IPS DF 6.9 (cell line): Measurements from ENCODE around the gene CPNE5.
"Not testable (repeated sequence)": the region's sequence is repeated elsewhere in the genome, so short reads cannot be mapped to it uniquely, and the experiment has no call there.

Experiments
- DNase-seq: peaks from one replicate; pipeline ENCODE4 v3.0.0-alpha.2; 2013; ENCODE audit warnings: low read depth, low spot score
- H3K27ac ChIP-seq: one replicate; pipeline ENCODE4 v1.5.1; 2013; ENCODE audit warnings: low read length, control low read depth
- H3K27me3 ChIP-seq: 2 replicates; pipeline ENCODE4 v1.6.1; 2013; ENCODE audit warnings: mild to moderate bottlenecking, low read length; ENCODE audit not compliant: control insufficient read depth, insufficient read depth
- H3K36me3 ChIP-seq: 2 replicates; pipeline ENCODE4 v1.6.1; 2013; ENCODE audit warnings: low read length; ENCODE audit not compliant: control insufficient read depth, insufficient read depth
- H3K4me1 ChIP-seq: 2 replicates; pipeline ENCODE4 v1.6.1; 2013; ENCODE audit warnings: low read length; ENCODE audit not compliant: control insufficient read depth, insufficient read depth
- H3K4me3 ChIP-seq: 2 replicates; pipeline ENCODE4 v1.5.1; 2013; ENCODE audit warnings: mild to moderate bottlenecking, low read length
- H3K9me3 ChIP-seq: 2 replicates; pipeline ENCODE4 v1.6.1; 2013; ENCODE audit warnings: low read length, inconsistent platforms; ENCODE audit not compliant: control insufficient read depth, insufficient read depth
- WGBS: extraction: QIAGEN DNeasy Blood & Tissue Kit; methylation state at CpG from one replicate; pipeline ENCODE4 v1.1.7; 2013; ENCODE audit warnings: mixed read lengths, missing lambda C conversion rate; ENCODE audit not compliant: insufficient read length, insufficient coverage; 5-methylcytosine and 5-hydroxymethylcytosine counted together

CPNE5 gene

GRCh38 chr6:36715469-36715868 is 123.8 kb downstream of the CPNE5 start:
- no peak overlapping the region for H3K4me3 ChIP-seq
- no peak for DNase-seq
- no CpG with 5 or more reads among the region's 7 CpGs for WGBS

DNA sequence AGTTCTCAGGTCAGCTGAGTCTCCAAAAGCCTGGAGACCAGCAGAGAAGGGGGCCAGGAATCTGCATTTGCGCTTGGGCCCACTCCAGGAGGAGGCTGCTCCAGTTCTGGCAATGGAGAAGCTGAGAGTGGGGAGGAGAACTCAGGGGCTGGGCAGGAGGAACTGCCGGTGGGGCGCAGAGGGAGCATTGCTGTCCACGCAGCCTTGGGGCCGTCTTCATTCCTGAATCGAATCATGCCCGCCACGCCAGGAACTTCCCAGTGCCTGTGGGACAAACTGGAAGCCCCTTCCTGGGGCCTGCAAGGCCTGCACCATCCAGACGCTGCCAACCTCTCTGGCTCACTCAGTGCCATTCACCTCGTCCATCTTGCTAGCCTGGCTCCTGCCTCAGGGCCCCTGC is 124.7 kb downstream of the CPNE5 start:
- Histone ChIP-seq H3K36me3 (no peaks in the 10 kb centered on the region), H3K27me3 (no peaks in the 10 kb centered on the region), H3K4me3 (no peak overlapping the region), H3K4me1 (no peaks in the 10 kb centered on the region; the same call in 1 of the 2 replicates), H3K27ac (no peak overlapping the region), H3K9me3 (no peaks in the 10 kb centered on the region)
- no CpG with 5 or more reads among the region's 10 CpGs for WGBS
- no peak for DNase-seq

More at GRCh38 chr6:36715469-36715868, 123.8 kb downstream of the CPNE5 start:
- no peaks in the 10 kb centered on the region; the same call in 1 of the 2 replicates for H3K4me1 ChIP-seq
- no peaks in the 10 kb centered on the region for H3K27me3 ChIP-seq
- no peaks in the 10 kb centered on the region for H3K9me3 ChIP-seq
- H3K36me3 ChIP-seq = no peaks in the 10 kb centered on the region
- no peak overlapping the region for H3K27ac ChIP-seq

DNA sequence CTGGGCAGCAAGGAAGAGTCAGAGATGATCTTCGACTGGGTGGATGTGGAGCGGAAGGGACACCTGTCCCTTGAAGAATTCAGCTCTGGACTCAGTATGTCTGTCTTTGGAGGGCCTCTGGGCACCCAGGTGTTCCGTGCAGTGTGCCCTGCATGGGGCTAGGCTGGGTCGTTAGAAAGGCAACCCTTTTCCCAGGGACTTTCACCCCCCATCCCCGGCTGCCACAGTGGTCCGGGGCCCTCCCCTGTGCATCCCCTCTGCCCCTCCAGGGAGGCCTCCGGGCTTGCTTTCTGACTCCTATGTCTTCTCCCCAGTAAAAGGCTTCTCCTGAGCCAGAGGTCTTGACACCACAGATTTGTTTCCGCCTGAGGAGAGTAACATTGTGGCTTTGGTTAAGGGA is 125.4 kb downstream of the CPNE5 start:
- Histone ChIP-seq H3K27me3 (no peaks in the 10 kb centered on the region), H3K36me3 (no peaks in the 10 kb centered on the region), H3K27ac (no peak overlapping the region), H3K4me3 (no peak overlapping the region), H3K4me1 (no peaks in the 10 kb centered on the region; the same call in 1 of the 2 replicates), H3K9me3 (no peaks in the 10 kb centered on the region)
- no CpG with 5 or more reads among the region's 8 CpGs for WGBS
- no peak for DNase-seq

DNA sequence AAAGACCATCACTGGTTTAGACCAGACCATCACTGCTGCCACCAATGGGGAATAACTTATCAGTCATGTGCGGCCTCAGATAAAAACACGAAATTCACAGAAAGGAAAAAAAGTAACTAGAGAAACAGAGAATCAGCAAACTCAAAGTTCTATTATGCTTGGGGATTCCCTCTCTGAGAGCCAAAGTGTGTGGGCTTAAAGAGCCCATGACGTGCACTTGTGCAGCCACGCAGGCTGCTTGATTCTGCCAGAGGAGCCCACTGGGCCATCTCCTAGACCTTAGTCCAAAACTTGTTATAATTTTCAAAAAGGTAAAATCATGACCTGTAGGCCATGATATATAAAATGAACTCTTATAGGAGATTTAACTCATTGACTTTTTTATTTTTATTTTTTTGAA is 126.4 kb downstream of the CPNE5 start:
- Histone ChIP-seq H3K27me3 (no peaks in the 10 kb centered on the region), H3K27ac (no peak overlapping the region), H3K4me1 (no peaks in the 10 kb centered on the region; the same call in 1 of the 2 replicates), H3K4me3 (no peak overlapping the region), H3K36me3 (no peaks in the 10 kb centered on the region), H3K9me3 (no peaks in the 10 kb centered on the region)
- DNase-seq = no peak
- WGBS = no CpG with 5 or more reads among the region's 4 CpGs

DNA sequence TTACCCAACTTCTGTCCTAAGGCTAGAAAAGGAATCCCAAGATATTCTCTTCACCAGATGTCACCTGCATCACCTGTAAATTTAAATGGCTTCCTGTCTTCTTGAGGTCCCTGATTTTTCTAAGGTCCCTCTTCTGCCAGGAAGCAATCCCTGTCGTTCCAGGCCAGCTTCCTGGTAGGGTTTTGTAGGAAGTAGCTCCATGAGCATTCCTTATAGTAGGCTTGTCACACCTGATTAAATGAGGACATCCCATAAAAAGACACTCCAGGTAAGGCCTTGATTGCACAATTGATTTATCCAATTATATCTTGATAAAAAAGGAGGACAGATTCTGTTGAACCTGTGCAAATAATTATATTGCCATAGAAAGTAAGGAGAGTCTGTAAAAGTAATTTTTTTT is 132.9 kb downstream of the CPNE5 start:
- Histone ChIP-seq H3K27me3 (no peaks in the 10 kb centered on the region), H3K27ac (no peak overlapping the region), H3K4me1 (no peaks in the 10 kb centered on the region), H3K9me3 (no peaks in the 10 kb centered on the region), H3K4me3 (no peak overlapping the region), H3K36me3 (no peaks in the 10 kb centered on the region)
- DNase-seq = no peak
- WGBS = no CpG with 5 or more reads among the region's 1 CpG

GRCh38 chr6:36704961-36705577 is 134.2 kb downstream of the CPNE5 start:
- H3K4me3 ChIP-seq, H3K9me3 ChIP-seq, H3K27ac ChIP-seq, H3K36me3 ChIP-seq, DNase-seq, H3K27me3 ChIP-seq, H3K4me1 ChIP-seq: not testable (repeated sequence)
- WGBS = no CpG with 5 or more reads among the region's 7 CpGs

DNA sequence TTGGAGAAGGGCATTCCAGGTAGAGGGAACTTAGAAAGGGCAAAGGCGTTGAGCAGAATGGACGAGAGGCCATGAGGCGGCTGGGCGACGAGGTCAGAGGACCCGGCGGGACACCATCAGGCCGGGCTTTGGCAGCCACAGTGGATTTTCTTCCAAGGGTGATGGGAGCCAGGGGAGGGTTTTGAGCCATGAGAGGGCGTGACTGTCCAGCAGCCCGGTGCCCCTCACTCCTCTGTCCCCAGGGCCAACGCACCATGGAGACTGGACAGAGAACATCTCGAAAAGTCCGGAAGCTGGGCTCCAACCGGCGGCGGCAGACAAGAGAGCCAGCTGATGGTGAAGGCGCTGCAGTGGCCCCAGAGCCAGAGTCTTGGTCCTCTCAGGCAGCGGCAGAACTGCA is 135.3 kb downstream of the CPNE5 start:
- no peaks in the 10 kb centered on the region for H3K4me1 ChIP-seq

GRCh38 chr6:36703081-36703606 is 136.1 kb downstream of the CPNE5 start:
- no peak overlapping the region for H3K27ac ChIP-seq
- WGBS = no CpG with 5 or more reads among the region's 5 CpGs
- no peaks in the 10 kb centered on the region for H3K27me3 ChIP-seq
- no peak for DNase-seq
- no peak overlapping the region for H3K4me3 ChIP-seq
- H3K4me1 ChIP-seq = no peaks in the 10 kb centered on the region
- no peaks in the 10 kb centered on the region for H3K36me3 ChIP-seq
- H3K9me3 ChIP-seq = no peaks in the 10 kb centered on the region

More for the DNA sequence above, 135.3 kb downstream of the CPNE5 start:
- Histone ChIP-seq H3K27me3 (no peaks in the 10 kb centered on the region), H3K4me3 (no peak overlapping the region), H3K27ac (no peak overlapping the region), H3K36me3 (no peaks in the 10 kb centered on the region), H3K9me3 (no peaks in the 10 kb centered on the region)
- no peak for DNase-seq
- no CpG with 5 or more reads among the region's 18 CpGs for WGBS

- Histone ChIP-seq H3K27ac (no peak overlapping the region), H3K4me1 (no peaks in the 10 kb centered on the region), H3K27me3 (no peaks in the 10 kb centered on the region), H3K9me3 (no peaks in the 10 kb centered on the region), H3K36me3 (no peaks in the 10 kb centered on the region), H3K4me3 (no peak overlapping the region)
- no peak for DNase-seq
- no CpG with 5 or more reads among the region's 3 CpGs for WGBS
Measured at GRCh38 chr6:36702656-36703055, 136.6 kb downstream of the CPNE5 start.

- Histone ChIP-seq H3K27ac (no peak overlapping the region), H3K27me3 (no peaks in the 10 kb centered on the region), H3K4me3 (no peak overlapping the region), H3K36me3 (no peaks in the 10 kb centered on the region), H3K9me3 (no peaks in the 10 kb centered on the region), H3K4me1 (no peaks in the 10 kb centered on the region)
- DNase-seq = no peak
- no CpG with 5 or more reads among the region's 3 CpGs for WGBS
Measured at GRCh38 chr6:36701401-36701991, 137.7 kb downstream of the CPNE5 start.

- no peak overlapping the region for H3K27ac ChIP-seq
- no peak for DNase-seq
- H3K36me3 ChIP-seq = no peaks in the 10 kb centered on the region
- no peaks in the 10 kb centered on the region for H3K4me1 ChIP-seq
- no peak overlapping the region for H3K4me3 ChIP-seq
- H3K9me3 ChIP-seq = no peaks in the 10 kb centered on the region
- H3K27me3 ChIP-seq = no peaks in the 10 kb centered on the region
- WGBS = no CpG with 5 or more reads among the region's 3 CpGs
Measured at GRCh38 chr6:36700831-36701230, 138.4 kb downstream of the CPNE5 start.
